Measurements from ENCODE around the gene PCNP.

DNA sequence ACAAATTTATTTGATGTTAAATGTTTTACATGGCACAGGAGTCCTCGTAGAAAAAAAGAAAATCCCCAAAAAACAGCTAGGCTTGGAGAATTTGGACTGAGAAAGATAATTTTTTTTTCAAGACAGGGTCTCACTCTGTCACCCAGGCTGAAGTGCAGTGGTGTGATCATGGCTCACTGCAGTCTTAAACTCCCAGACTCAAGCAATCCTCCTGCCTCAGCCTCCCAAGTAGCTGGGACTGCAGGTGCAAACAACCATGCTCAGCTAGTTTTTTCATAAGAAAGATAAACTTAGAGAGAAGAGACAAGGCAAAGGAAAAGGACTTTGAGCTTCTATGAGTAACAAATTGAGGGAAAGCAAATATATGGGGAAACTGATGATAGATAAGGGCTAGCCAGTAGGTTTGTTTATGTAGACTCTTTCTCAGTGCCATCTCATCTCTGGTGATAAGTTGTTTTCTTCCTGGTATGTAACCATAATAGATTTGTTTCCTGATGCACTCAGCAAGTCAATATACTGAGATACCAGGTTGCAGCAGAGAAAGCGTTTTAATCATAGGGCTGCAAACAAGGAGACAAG lies 25.4 kb upstream of the PCNP start:
- TF ChIP-seq TAF1 (IDR thresholded peaks at IDR 0.05; ENCODE audit: borderline replicate concordance, insufficient read depth, low read length) (no peak), POLR2AphosphoS5 (IDR thresholded peaks at IDR 0.05; ENCODE audit: low read depth, low read length) (no peak)
- TF ChIP-seq, protein P1, sequence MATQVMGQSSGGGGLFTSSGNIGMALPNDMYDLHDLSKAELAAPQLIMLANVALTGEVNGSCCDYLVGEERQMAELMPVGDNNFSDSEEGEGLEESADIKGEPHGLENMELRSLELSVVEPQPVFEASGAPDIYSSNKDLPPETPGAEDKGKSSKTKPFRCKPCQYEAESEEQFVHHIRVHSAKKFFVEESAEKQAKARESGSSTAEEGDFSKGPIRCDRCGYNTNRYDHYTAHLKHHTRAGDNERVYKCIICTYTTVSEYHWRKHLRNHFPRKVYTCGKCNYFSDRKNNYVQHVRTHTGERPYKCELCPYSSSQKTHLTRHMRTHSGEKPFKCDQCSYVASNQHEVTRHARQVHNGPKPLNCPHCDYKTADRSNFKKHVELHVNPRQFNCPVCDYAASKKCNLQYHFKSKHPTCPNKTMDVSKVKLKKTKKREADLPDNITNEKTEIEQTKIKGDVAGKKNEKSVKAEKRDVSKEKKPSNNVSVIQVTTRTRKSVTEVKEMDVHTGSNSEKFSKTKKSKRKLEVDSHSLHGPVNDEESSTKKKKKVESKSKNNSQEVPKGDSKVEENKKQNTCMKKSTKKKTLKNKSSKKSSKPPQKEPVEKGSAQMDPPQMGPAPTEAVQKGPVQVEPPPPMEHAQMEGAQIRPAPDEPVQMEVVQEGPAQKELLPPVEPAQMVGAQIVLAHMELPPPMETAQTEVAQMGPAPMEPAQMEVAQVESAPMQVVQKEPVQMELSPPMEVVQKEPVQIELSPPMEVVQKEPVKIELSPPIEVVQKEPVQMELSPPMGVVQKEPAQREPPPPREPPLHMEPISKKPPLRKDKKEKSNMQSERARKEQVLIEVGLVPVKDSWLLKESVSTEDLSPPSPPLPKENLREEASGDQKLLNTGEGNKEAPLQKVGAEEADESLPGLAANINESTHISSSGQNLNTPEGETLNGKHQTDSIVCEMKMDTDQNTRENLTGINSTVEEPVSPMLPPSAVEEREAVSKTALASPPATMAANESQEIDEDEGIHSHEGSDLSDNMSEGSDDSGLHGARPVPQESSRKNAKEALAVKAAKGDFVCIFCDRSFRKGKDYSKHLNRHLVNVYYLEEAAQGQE (IDR thresholded peaks at IDR 0.05; ENCODE audit: insufficient read depth in 1 of 2, low read depth in 2 of 2, low read length in 2 of 2): no peak
